HepG2 (cell line): ENCODE data around the gene NOL11. TPM values are rescaled to one million over a fixed set of nuclear protein-coding genes. Genes with fewer than 3 reads are reported as not detected.
A peak's percentile ranks its signal among the peaks of the same experiment; 100 is the strongest.

Experiments
- ETV5 ChIP-seq: IDR thresholded peaks from 2 replicates; pipeline ENCODE4 v1.6.1; 2018; ENCODE audit warnings: missing biosample characterization, missing genetic modification reagents, inconsistent platforms, borderline replicate concordance
- FOXA1 ChIP-seq, 2 experiments: fragments of 450-650 bp in 1 of 2; sonication (generic) in 1 of 2; formaldehyde crosslinking in 1 of 2; IDR thresholded peaks; 2 replicates each; pipeline versions ENCODE4 v1.4.0 to v1.6.1; 2016 to 2020; ENCODE audit warnings: missing genetic modification reagents in 1 of 2
- FOXC1 ChIP-seq: sonication (generic); formaldehyde crosslinking; IDR thresholded peaks from 2 replicates; pipeline ENCODE4 v1.8.0; 2022; ENCODE audit warnings: mild to moderate bottlenecking, missing genetic modification reagents, borderline replicate concordance
- HOXA3 ChIP-seq: sonication (generic); formaldehyde crosslinking; IDR thresholded peaks from 2 replicates; pipeline ENCODE4 v1.5.0; 2020; ENCODE audit warnings: missing genetic modification reagents
- KDM5B ChIP-seq: sonication (generic); formaldehyde crosslinking; IDR thresholded peaks from 2 replicates; pipeline ENCODE4 v1.4.0; 2020; ENCODE audit warnings: missing genetic modification reagents, mild to moderate bottlenecking, borderline replicate concordance
- NFRKB ChIP-seq: fragments of 450-650 bp; IDR thresholded peaks from 2 replicates; pipeline ENCODE4 v1.6.1; 2017
- RARA ChIP-seq: IDR thresholded peaks from 2 replicates; pipeline ENCODE4 v1.6.1; 2016; ENCODE audit warnings: missing genetic modification reagents, missing compliant biosample characterization
- ZNF207 ChIP-seq: fragments of 450-650 bp; IDR thresholded peaks from 2 replicates; pipeline ENCODE4 v1.6.1; 2016; ENCODE audit warnings: antibody characterized with exemption, borderline replicate concordance
- ZNF761 ChIP-seq: sonication (generic); formaldehyde crosslinking; conservative IDR thresholded peaks from 2 replicates; pipeline ENCODE4 v1.4.0; 2020; ENCODE audit warnings: mild to moderate bottlenecking, missing genetic modification reagents
- ZNF839 ChIP-seq: sonication (generic); formaldehyde crosslinking; IDR thresholded peaks from 2 replicates; pipeline ENCODE4 v1.4.0; 2020; ENCODE audit warnings: missing genetic modification reagents, mild to moderate bottlenecking, borderline replicate concordance
- polyA plus RNA-seq, 8 experiments: library from polyadenylated mRNA; depleted of rRNA in 3 of 8; stranded (reverse) in 7 of 8; unstranded in 1 of 8; fragments of >200 nt; fragmentation: Illumina TruSeq in 4 of 8; extraction: Trizol in 4 of 8; gene quantifications; 2 replicates each; pipeline versions ENCODE4 v1.2.1 to v1.2.3, GENCODE V29; 2011 to 2016; ENCODE audit warnings: low read depth in 4 of 8, missing spikeins in 1 of 8, mixed read lengths in 1 of 8; ENCODE audit not compliant: insufficient read depth in 1 of 8
- total RNA-seq, 5 experiments: library from RNA; depleted of rRNA; stranded (reverse); fragments of >200 nt; fragmentation: Illumina TruSeq; extraction: Trizol; gene quantifications; 2 replicates each; pipeline ENCODE4 v1.2.3, GENCODE V29; 2016; ENCODE audit warnings: low read depth in 1 of 5
- TF ChIP-seq, protein P1 (sequence below): IDR thresholded peaks from 2 replicates; pipeline ENCODE4 v1.6.1; 2012; ENCODE audit warnings: low read length, improper control_type of control experiment
- TF ChIP-seq, protein P2 (sequence below): IDR thresholded peaks from 2 replicates; pipeline ENCODE4 v1.6.1; 2012; ENCODE audit warnings: inconsistent platforms
- TF ChIP-seq, protein P3 (sequence below): IDR thresholded peaks from 2 replicates; pipeline ENCODE4 v1.6.1; 2016; ENCODE audit warnings: mild to moderate bottlenecking
- TF ChIP-seq, protein P4 (sequence below): sonication (generic); formaldehyde crosslinking; IDR thresholded peaks from 2 replicates; pipeline ENCODE4 v1.9.0; 2021; ENCODE audit warnings: missing genetic modification reagents, borderline replicate concordance
- TF ChIP-seq, protein P5 (sequence below): sonication (generic); formaldehyde crosslinking; conservative IDR thresholded peaks from 2 replicates; pipeline ENCODE4 v1.8.0; 2022; ENCODE audit warnings: missing genetic modification reagents
- TF ChIP-seq, protein P6 (sequence below): sonication (generic); formaldehyde crosslinking; IDR thresholded peaks from 2 replicates; pipeline ENCODE4 v1.5.0; 2020; ENCODE audit warnings: mild to moderate bottlenecking, missing genetic modification reagents, moderate library complexity

Gene NOL11
- total and polyA plus RNA-seq, 2 of the 13 experiments (the other 11 are each of a cell fraction or from before 2014, with no cell fraction given), result 45.8 to 124 TPM

DNA sequence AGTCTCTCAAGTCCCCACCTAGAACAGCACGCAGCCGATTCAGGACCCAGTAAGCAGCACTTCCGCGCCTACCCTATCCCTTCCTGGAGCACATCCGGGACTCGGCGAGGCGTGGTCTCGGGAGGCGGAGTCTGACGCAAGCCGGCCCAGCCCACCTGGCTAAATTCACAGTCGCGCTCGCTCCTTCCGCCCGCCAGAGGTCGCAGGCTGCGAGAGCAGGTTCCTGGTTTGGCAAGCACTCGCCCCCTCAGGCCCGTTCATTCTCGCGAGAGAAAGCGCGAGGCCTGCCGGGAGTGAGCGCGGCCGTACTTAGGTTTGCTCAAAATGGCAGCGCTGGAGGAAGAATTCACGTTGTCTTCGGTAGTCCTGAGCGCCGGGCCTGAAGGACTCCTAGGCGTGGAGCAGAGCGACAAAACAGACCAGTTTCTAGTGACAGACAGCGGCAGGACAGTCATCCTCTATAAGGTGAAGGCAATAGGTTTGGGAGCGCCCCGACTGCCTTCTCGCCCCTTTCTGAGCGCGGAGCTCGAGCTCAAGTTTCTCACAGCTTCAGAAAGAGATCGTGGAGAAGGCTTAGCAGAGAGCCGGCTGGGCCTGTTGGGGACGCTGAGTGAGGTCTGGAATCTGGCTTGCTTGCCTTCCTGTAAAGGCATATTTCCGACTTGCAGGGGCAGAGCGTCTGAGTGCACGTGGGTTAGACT lies at the start of gene NOL11 (continued):
- TF ChIP-seq, protein P1, sequence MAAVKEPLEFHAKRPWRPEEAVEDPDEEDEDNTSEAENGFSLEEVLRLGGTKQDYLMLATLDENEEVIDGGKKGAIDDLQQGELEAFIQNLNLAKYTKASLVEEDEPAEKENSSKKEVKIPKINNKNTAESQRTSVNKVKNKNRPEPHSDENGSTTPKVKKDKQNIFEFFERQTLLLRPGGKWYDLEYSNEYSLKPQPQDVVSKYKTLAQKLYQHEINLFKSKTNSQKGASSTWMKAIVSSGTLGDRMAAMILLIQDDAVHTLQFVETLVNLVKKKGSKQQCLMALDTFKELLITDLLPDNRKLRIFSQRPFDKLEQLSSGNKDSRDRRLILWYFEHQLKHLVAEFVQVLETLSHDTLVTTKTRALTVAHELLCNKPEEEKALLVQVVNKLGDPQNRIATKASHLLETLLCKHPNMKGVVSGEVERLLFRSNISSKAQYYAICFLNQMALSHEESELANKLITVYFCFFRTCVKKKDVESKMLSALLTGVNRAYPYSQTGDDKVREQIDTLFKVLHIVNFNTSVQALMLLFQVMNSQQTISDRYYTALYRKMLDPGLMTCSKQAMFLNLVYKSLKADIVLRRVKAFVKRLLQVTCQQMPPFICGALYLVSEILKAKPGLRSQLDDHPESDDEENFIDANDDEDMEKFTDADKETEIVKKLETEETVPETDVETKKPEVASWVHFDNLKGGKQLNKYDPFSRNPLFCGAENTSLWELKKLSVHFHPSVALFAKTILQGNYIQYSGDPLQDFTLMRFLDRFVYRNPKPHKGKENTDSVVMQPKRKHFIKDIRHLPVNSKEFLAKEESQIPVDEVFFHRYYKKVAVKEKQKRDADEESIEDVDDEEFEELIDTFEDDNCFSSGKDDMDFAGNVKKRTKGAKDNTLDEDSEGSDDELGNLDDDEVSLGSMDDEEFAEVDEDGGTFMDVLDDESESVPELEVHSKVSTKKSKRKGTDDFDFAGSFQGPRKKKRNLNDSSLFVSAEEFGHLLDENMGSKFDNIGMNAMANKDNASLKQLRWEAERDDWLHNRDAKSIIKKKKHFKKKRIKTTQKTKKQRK, result no peak
- TF ChIP-seq, protein P2, sequence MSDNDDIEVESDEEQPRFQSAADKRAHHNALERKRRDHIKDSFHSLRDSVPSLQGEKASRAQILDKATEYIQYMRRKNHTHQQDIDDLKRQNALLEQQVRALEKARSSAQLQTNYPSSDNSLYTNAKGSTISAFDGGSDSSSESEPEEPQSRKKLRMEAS, result peak; percentile 90
- TF ChIP-seq NFRKB (peak; percentile 64; the same call in 1 of the 2 replicates), ETV5 (CRISPR knock-in tag) (peak; percentile 94), ZNF207 (no peak), FOXC1 (CRISPR knock-in tag) (peak; percentile 93), HOXA3 (peak; percentile 98), RARA (CRISPR knock-in tag) (peak; percentile 49; the same call in 1 of the 2 replicates), ZNF761 (peak; percentile 93), KDM5B (peak; percentile 85; the same call in 1 of the 2 replicates), ZNF839 (CRISPR knock-in tag) (no peak), FOXA1 (IDR thresholded peaks at IDR 0.05) (no peak), FOXA1 (CRISPR knock-in tag; IDR thresholded peaks at IDR 0.05) (peak; percentile 52)
- TF ChIP-seq, protein P3, sequence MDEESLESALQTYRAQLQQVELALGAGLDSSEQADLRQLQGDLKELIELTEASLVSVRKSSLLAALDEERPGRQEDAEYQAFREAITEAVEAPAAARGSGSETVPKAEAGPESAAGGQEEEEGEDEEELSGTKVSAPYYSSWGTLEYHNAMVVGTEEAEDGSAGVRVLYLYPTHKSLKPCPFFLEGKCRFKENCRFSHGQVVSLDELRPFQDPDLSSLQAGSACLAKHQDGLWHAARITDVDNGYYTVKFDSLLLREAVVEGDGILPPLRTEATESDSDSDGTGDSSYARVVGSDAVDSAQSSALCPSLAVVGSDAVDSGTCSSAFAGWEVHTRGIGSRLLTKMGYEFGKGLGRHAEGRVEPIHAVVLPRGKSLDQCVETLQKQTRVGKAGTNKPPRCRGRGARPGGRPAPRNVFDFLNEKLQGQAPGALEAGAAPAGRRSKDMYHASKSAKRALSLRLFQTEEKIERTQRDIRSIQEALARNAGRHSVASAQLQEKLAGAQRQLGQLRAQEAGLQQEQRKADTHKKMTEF, result peak; percentile 97
- TF ChIP-seq, protein P4, sequence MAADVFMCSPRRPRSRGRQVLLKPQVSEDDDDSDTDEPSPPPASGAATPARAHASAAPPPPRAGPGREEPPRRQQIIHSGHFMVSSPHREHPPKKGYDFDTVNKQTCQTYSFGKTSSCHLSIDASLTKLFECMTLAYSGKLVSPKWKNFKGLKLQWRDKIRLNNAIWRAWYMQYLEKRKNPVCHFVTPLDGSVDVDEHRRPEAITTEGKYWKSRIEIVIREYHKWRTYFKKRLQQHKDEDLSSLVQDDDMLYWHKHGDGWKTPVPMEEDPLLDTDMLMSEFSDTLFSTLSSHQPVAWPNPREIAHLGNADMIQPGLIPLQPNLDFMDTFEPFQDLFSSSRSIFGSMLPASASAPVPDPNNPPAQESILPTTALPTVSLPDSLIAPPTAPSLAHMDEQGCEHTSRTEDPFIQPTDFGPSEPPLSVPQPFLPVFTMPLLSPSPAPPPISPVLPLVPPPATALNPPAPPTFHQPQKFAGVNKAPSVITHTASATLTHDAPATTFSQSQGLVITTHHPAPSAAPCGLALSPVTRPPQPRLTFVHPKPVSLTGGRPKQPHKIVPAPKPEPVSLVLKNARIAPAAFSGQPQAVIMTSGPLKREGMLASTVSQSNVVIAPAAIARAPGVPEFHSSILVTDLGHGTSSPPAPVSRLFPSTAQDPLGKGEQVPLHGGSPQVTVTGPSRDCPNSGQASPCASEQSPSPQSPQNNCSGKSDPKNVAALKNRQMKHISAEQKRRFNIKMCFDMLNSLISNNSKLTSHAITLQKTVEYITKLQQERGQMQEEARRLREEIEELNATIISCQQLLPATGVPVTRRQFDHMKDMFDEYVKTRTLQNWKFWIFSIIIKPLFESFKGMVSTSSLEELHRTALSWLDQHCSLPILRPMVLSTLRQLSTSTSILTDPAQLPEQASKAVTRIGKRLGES (CRISPR knock-in tag), result peak; percentile 77; the same call in 1 of the 2 replicates
- TF ChIP-seq, protein P5, sequence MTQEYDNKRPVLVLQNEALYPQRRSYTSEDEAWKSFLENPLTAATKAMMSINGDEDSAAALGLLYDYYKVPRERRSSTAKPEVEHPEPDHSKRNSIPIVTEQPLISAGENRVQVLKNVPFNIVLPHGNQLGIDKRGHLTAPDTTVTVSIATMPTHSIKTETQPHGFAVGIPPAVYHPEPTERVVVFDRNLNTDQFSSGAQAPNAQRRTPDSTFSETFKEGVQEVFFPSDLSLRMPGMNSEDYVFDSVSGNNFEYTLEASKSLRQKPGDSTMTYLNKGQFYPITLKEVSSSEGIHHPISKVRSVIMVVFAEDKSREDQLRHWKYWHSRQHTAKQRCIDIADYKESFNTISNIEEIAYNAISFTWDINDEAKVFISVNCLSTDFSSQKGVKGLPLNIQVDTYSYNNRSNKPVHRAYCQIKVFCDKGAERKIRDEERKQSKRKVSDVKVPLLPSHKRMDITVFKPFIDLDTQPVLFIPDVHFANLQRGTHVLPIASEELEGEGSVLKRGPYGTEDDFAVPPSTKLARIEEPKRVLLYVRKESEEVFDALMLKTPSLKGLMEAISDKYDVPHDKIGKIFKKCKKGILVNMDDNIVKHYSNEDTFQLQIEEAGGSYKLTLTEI (CRISPR knock-in tag), result no peak
- TF ChIP-seq, protein P6, sequence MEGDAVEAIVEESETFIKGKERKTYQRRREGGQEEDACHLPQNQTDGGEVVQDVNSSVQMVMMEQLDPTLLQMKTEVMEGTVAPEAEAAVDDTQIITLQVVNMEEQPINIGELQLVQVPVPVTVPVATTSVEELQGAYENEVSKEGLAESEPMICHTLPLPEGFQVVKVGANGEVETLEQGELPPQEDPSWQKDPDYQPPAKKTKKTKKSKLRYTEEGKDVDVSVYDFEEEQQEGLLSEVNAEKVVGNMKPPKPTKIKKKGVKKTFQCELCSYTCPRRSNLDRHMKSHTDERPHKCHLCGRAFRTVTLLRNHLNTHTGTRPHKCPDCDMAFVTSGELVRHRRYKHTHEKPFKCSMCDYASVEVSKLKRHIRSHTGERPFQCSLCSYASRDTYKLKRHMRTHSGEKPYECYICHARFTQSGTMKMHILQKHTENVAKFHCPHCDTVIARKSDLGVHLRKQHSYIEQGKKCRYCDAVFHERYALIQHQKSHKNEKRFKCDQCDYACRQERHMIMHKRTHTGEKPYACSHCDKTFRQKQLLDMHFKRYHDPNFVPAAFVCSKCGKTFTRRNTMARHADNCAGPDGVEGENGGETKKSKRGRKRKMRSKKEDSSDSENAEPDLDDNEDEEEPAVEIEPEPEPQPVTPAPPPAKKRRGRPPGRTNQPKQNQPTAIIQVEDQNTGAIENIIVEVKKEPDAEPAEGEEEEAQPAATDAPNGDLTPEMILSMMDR (CRISPR knock-in tag), result peak; percentile 100
